SK-N-SH (cell line): Measurements from ENCODE around the gene COL4A5. TPM values are rescaled to one million over a fixed set of nuclear protein-coding genes. Genes with fewer than 3 reads are reported as not detected.

Experiments used
- CTCF ChIA-PET: fragments of 300-600, 350-600 bp; formaldehyde crosslinking; extraction: SDS; loops from one replicate; lab custom pipeline; 2021; lab: Yijun Ruan, JAX
- POLR2A ChIA-PET: fragments of 350-600 bp; sonication (Branson Sonifier 250); formaldehyde crosslinking; extraction: SDS; loops from one replicate; lab custom pipeline; 2020; ENCODE audit warnings: antibody characterized with exemption, inconsistent platforms; lab: Yijun Ruan, JAX
- DNase-seq: peaks from one replicate; pipeline ENCODE4 v3.0.0; 2012
- H2AFZ ChIP-seq: fragments of 200-600 bp; sonication (generic); 2 replicates; pipeline ENCODE4 v1.8.1; 2016; ENCODE audit warnings: antibody characterized with exemption, mild to moderate bottlenecking, low read depth
- H3F3A ChIP-seq: fragments of 200-600 bp; sonication (generic); replicated peaks from 2 replicates; pipeline ENCODE3; 2016; ENCODE audit warnings: antibody characterized with exemption, mild to moderate bottlenecking; ENCODE audit not compliant: insufficient read depth
- H3K27ac ChIP-seq, 2 experiments: fragments of 200-500 bp in 1 of 2; fragments of 200-600 bp in 1 of 2; sonication (Bioruptor generic) in 1 of 2; sonication (generic), shearing (Covaris generic) in 1 of 2; 2 replicates each; pipeline versions ENCODE4 v1.5.1 to v1.6.1; 2014 to 2016; ENCODE audit warnings: low read depth in 2 of 2, inconsistent platforms in 1 of 2, low read length in 1 of 2, mild to moderate bottlenecking in 1 of 2, mixed read lengths in 1 of 2
- H3K27me3 ChIP-seq: fragments of 200-600 bp; sonication (generic), shearing (Covaris generic); 2 replicates; pipeline ENCODE4 v1.6.1; 2016; ENCODE audit warnings: mixed run types; ENCODE audit not compliant: insufficient read depth
- H3K36me3 ChIP-seq, 2 experiments: fragments of 200-500 bp in 1 of 2; fragments of 200-600 bp in 1 of 2; sonication (Bioruptor generic) in 1 of 2; sonication (generic) in 1 of 2; replicated peaks in 1 of 2; 2 replicates each; pipeline versions ENCODE3 to v1.5.1; 2014 to 2016; ENCODE audit warnings: low read length in 1 of 2, mild to moderate bottlenecking in 1 of 2; ENCODE audit not compliant: insufficient read depth in 2 of 2, control insufficient read depth in 1 of 2
- H3K4me1 ChIP-seq, 2 experiments: fragments of 200-500 bp in 1 of 2; fragments of 200-600 bp in 1 of 2; sonication (Bioruptor generic) in 1 of 2; sonication (generic), shearing (Covaris generic) in 1 of 2; 2 replicates each; pipeline versions ENCODE4 v1.5.1 to v1.6.1; 2014 to 2016; ENCODE audit warnings: low read depth in 1 of 2, low read length in 1 of 2, mixed run types in 1 of 2; ENCODE audit not compliant: insufficient read depth in 2 of 2, control insufficient read depth in 1 of 2
- H3K4me2 ChIP-seq: fragments of 200-600 bp; sonication (generic), shearing (Covaris generic); 2 replicates; pipeline ENCODE4 v1.6.1; 2017; ENCODE audit warnings: mixed run types
- H3K4me3 ChIP-seq, 2 experiments: fragments of 200-500 bp in 1 of 2; fragments of 200-600 bp in 1 of 2; sonication (Bioruptor generic) in 1 of 2; sonication (generic), shearing (Covaris generic) in 1 of 2; 2 replicates each; pipeline versions ENCODE4 v1.5.1 to v1.8.1; 2014 to 2016; ENCODE audit warnings: low read depth in 2 of 2, inconsistent platforms in 1 of 2, low read length in 1 of 2, mild to moderate bottlenecking in 1 of 2, mixed read lengths in 1 of 2, moderate library complexity in 1 of 2
- H3K79me2 ChIP-seq: fragments of 200-600 bp; sonication (generic); 2 replicates; pipeline ENCODE4 v1.8.1; 2017; ENCODE audit warnings: mild to moderate bottlenecking; ENCODE audit not compliant: insufficient read depth
- H3K9ac ChIP-seq: fragments of 200-600 bp; sonication (generic); 2 replicates; pipeline ENCODE4 v1.6.1; 2017; ENCODE audit warnings: mixed run types
- H3K9me2 ChIP-seq: fragments of 200-600 bp; sonication (generic); 2 replicates; pipeline ENCODE4 v1.6.1; 2017; ENCODE audit warnings: mixed run types
- H3K9me3 ChIP-seq: fragments of 200-600 bp; sonication (generic); 2 replicates; pipeline ENCODE4 v1.6.1; 2017; ENCODE audit warnings: mixed run types, mild to moderate bottlenecking, moderate library complexity
- H4K20me1 ChIP-seq: fragments of 200-600 bp; sonication (generic); 2 replicates; pipeline ENCODE4 v1.6.1; 2017; ENCODE audit warnings: mild to moderate bottlenecking, mixed run types; ENCODE audit not compliant: insufficient read depth
- FOXM1 ChIP-seq: IDR thresholded peaks from 2 replicates; pipeline ENCODE4 v1.4.0; 2012; ENCODE audit warnings: low read depth, mild to moderate bottlenecking
- IRF3 ChIP-seq: fragments of 150-350 bp; IDR thresholded peaks from 2 replicates; pipeline ENCODE4 v1.6.1; 2016; ENCODE audit warnings: mild to moderate bottlenecking, low read depth, low read length
- JUND ChIP-seq: IDR thresholded peaks from 2 replicates; pipeline ENCODE4 v1.4.0; 2012
- MEF2A ChIP-seq: IDR thresholded peaks from 2 replicates; pipeline ENCODE4 v1.4.0; 2012; ENCODE audit warnings: low read depth, borderline replicate concordance
- NFIC ChIP-seq: IDR thresholded peaks from 2 replicates; pipeline ENCODE4 v1.4.0; 2012; ENCODE audit warnings: borderline replicate concordance
- PBX3 ChIP-seq: IDR thresholded peaks from 2 replicates; pipeline ENCODE4; 2012
- RAD21 ChIP-seq: IDR thresholded peaks from 2 replicates; pipeline ENCODE4 v1.6.1; 2012; ENCODE audit warnings: mild to moderate bottlenecking, low read length
- RCOR1 ChIP-seq: fragments of 150-350 bp; IDR thresholded peaks from 2 replicates; pipeline ENCODE4 v1.6.1; 2017; ENCODE audit warnings: antibody characterized with exemption, low read length
- REST ChIP-seq: IDR thresholded peaks from 2 replicates; pipeline ENCODE4 v1.6.1; 2012; ENCODE audit warnings: mild to moderate bottlenecking, low read depth, low read length, moderate library complexity
- RXRA ChIP-seq: IDR thresholded peaks from 2 replicates; pipeline ENCODE4 v1.4.0; 2012; ENCODE audit warnings: low read depth, mild to moderate bottlenecking, borderline replicate concordance
- SIN3A ChIP-seq: IDR thresholded peaks from 2 replicates; pipeline ENCODE4 v1.6.1; 2012; ENCODE audit warnings: low read depth, mild to moderate bottlenecking, low read length, moderate library complexity, borderline replicate concordance
- SMC3 ChIP-seq: IDR thresholded peaks from 2 replicates; pipeline ENCODE4 v1.6.1; 2012; ENCODE audit warnings: low read depth, low read length, improper control_type of control experiment
- TAF1 ChIP-seq: IDR thresholded peaks from 2 replicates; pipeline ENCODE4 v1.6.1; 2012; ENCODE audit warnings: low read depth, mild to moderate bottlenecking, low read length, moderate library complexity, borderline replicate concordance
- USF2 ChIP-seq: fragments of 150-350 bp; IDR thresholded peaks from 2 replicates; pipeline ENCODE4 v1.6.1; 2017; ENCODE audit warnings: antibody characterized with exemption, low read length, low read depth, borderline replicate concordance
- ZBTB33 ChIP-seq: IDR thresholded peaks from 2 replicates; pipeline ENCODE4 v1.4.0; 2012; ENCODE audit warnings: low read depth, borderline replicate concordance
- WGBS: methylation state at CpG from one replicate; pipeline ENCODE4 v1.1.6; 2017; ENCODE audit warnings: low lambda C conversion rate; 5-methylcytosine and 5-hydroxymethylcytosine counted together
- polyA plus RNA-seq, 3 experiments: library from polyadenylated mRNA; depleted of rRNA; stranded (reverse); fragments of >200 nt; gene quantifications; 2 replicates each; pipeline ENCODE4 v1.2.3, GENCODE V29; 2012

COL4A5 gene
- polyA plus RNA-seq, 1 of the 3 experiments (the other 2 are of a cell fraction) = 0.02 TPM

- TF ChIP-seq REST (no peak), PBX3 (no peak), FOXM1 (no peak), TAF1 (no peak), SMC3 (no peak), NFIC (no peak)
Observed at GRCh38 chrX:108737754-108738153, 298.1 kb downstream of the COL4A5 start (continued).

GRCh38 chrX:108740299-108740774 is 300.7 kb downstream of the COL4A5 start:
- no peaks in the 10 kb centered on the region; a peak in 1 of 4 replicates for H3K4me1 ChIP-seq
- H3K9me3 ChIP-seq = no peaks in the 10 kb centered on the region
- H3F3A ChIP-seq = no peaks in the 10 kb centered on the region
- no peak overlapping the region for H3K4me3 ChIP-seq
- no peak overlapping the region for H2AFZ ChIP-seq
- peaks cover 26% of the 10 kb centered on the region; the same call in 1 of the 2 replicates for H3K27me3 ChIP-seq
- H3K36me3 ChIP-seq = no peaks in the 10 kb centered on the region
- no peak overlapping the region for H3K9ac ChIP-seq
- CTCF ChIA-PET = no interaction called here
- WGBS = 0% methylated on average over 1 of the region's 1 CpG
- H3K27ac ChIP-seq = no peak overlapping the region
- no peak overlapping the region for H3K4me2 ChIP-seq
- no peaks in the 10 kb centered on the region for H3K79me2 ChIP-seq
- no peak for DNase-seq
- no peaks in the 10 kb centered on the region for H4K20me1 ChIP-seq
- POLR2A ChIA-PET = no interaction called here
- no peaks in the 10 kb centered on the region for H3K9me2 ChIP-seq
- TF ChIP-seq REST (no peak), MEF2A (no peak), USF2 (no peak), IRF3 (no peak), SIN3A (no peak), TAF1 (no peak), RCOR1 (no peak), NFIC (no peak), RAD21 (no peak), ZBTB33 (no peak), RXRA (no peak), JUND (no peak)
